NCI-H69 (cell line): Measurements from ENCODE around the gene FAM76A.
A peak's percentile ranks its signal among the peaks of the same experiment; 100 is the strongest.
"Not testable (repeated sequence)": the region's sequence is repeated elsewhere in the genome, so short reads cannot be mapped to it uniquely, and the experiment has no call there.

Source experiments
- DNase-seq: peaks from one replicate; lab custom pipeline; 2025; lab: John Stamatoyannopoulos, UW

The FAM76A gene

DNA sequence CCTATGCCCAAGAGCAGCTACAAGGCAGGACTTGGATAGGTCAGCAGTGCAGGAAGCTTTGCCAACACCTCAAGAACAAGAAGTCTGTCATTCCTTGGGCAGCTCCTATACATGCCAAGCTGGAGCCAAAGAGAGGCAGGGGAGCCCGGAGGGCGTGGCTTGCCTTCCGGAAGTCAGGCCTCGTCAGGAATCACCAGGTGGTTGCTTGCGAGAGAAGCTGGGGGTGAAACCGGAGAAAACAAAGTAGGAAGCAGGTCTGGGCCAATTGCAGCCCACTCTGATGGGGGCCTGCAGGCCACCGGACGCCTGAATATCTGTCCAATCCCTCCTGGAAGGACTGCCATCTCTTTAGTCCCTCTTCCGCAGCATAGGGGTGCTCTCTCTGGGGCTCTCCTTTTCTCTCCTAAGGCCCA, 794 bp upstream of the FAM76A start:
- DNase-seq: peak; percentile 87

DNA sequence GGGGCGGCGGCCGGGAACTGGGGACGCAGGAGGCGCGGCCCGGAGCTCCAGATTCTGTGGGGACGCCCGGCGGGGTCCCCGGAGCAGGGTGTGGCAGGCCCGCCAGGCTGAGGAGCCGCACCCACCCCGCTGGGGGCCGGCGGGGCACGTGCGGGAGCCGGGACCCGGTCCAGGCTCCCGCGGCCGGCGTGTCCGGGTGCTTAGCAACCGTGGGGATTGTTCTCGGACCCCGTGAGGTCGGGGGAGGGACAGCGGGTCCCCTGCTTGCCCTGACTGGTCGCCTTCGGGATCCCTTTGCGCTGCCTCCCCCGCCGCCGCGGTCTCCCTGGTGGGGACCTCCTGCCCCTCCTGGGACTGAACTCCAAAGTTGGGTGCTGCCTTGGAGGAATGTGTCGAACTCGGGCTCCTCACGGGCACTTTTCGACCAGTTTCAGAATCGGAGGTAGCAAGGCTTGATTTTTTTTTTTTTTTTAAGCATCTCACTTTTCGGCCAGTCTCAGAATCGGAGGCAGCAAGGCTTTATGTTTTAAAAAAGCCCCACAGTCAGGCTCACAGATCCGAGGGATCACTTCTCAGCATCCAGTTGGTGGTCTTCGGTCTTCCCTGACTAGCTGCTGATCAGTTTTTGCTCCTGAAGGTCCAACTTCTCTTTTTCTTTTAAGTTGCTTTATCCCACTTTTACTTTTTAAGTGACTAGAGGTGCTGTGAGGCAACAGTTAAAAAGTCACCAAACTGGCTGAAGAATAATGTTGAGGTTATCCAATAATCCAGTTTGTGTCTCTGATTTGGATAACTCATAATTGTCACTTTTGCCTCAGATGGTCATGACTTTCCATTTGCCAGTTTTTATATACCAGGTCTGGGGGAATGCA, 648 bp downstream of the FAM76A start:
- DNase-seq: peak; percentile 72

- DNase-seq: no peak
Observed at GRCh38 chr1:27727126-27727525, 1.4 kb downstream of the FAM76A start.

DNA sequence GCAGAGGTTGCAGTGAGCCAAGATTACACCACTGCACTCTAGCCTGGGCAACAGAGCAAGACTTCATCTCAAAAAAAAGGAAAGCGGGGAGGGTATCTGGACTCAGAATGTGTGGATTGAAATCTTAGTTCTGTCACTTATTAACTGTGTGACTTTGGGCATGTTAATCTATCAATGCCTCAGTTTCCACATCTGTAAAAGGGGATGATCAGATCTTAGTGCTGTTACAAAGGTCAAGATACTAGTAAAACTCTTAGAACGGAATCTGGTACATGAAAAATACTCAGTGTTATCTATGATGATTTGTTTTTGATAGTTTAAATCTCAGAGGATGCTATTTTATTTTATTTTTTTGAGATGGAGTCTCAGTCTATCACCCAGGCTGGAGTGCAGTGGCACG, 10.5 kb downstream of the FAM76A start:
- DNase-seq: no peak

DNA sequence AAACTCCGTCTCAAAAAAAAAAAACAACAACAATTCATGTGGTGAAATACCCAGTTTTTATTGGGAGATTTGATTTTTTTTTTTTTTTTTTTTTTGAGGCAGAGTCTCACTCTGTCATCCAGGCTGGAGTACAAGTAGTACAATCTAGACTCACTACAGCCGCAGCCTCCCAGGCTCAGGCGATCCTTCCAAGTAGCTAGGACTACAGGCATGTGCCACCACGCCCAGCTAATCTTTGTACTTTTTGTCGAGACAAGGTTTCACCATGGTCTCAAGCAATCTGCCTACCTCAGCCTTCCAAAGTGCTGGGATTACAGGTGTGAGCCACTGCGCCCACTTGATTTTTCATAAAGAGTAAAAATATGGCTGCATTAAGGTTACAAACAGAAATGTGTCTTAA, 15.4 kb downstream of the FAM76A start:
- DNase-seq: no peak

DNA sequence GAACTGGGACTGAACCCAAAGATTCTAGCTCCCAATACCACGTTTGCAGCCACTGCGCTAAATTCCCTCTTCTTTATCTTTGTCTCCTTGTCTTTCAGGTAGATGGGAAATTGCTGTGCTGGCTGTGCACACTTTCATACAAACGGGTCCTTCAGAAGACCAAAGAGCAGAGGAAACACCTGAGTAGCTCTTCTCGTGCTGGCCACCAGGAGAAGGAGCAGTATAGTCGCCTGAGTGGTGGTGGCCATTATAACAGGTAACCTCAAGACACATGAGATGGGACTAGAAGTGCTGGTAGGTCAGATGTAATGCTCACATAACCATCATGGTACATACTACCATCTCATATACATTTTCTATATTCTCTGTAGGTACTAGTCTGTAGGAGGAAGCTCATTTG, 18.8 kb downstream of the FAM76A start:
- DNase-seq: no peak

GRCh38 chr1:27745466-27745865, 19.7 kb downstream of the FAM76A start:
- no peak for DNase-seq

DNA sequence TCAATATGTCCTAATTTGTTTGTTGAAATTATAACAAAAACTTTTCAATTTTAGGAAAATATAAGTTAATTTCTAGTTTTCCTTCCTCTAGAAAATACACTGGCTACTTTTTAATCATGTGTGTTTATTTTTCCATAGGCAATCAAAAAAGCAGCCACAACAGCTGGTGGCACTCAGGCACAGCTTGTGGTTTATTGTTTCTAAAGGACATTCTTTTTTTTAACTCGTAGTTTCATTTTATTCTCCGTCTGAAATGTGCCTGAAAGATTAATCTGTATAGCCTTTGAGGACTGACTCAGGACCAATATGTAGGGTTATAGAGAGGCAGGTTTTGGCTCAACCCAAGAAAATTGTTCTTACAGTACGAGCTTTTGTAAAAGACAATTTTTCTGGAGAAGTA, 26.6 kb downstream of the FAM76A start:
- DNase-seq: peak; percentile 23

DNA sequence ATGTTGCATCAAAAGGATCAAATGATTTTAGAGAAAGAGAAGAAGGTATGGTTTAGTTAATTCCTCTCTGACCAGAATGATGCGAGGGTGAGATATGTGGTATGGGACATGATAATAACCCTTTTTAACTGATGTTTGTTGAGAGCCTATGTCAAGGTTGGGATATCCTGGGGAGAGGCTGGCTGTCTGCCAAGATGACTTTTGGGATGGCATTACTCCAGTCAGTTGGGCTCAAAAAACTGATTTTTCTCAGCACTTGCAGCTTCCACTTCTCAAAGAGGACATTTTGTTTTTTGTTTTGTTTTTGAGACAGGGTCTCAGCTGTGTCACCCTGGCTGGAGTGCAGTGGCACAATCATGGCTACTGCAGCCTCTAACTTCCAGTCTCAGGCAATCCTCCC, 29.5 kb downstream of the FAM76A start:
- no peak for DNase-seq

DNA sequence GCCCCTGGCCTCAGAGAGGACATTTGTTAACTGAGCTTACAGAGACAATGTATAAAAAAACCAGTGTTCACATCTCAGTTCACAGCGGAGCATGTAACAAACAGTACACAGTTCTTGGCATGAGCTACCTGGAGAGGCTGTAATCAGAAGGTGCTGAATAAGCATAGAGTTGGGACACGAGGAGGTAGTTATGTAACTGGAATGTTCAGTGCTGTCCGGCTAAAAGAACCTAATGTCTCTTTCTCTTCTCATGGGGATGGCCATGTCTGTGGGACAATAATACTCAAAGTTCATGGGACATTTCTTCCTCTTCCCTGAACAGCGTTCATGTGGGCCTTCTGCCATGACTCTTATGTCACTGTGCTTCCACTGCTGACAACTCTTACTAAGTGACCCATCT, 30.1 kb downstream of the FAM76A start:
- DNase-seq: no peak

DNA sequence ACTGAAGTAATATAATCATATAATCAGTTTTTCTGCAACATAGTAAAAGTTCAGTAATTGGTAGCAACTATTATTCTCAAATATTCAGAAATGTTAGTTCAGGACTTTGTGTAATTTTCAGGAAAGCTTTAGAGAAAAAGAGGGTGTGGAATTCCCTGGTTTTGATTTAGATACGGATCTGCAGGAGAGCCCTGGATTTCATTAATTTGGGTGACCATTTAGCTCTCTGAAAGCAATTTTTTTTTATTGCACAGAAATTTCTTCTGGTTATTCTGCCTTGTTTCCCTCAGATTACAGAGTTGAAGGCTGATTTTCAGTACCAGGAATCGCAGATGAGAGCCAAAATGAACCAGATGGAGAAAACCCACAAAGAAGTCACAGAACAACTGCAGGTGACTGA, 33.5 kb downstream of the FAM76A start:
- DNase-seq: no peak

DNA sequence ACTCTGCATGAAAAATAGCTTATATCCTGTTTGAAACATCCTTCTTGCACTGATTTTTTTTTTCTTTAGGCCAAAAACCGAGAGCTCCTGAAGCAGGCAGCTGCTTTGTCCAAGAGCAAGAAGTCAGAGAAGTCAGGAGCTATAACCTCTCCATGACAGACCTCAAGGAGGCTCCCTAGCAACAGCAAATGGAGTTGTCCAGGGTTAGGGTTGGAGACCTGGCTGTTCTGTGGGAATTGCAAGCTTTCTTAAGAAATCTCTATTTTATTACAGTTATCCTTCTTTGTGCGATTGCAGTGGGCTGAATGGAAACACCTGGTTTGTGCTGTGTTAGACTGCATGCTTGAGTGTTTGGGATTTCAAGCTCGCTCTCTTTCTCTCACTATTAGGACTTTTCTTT, 34.7 kb downstream of the FAM76A start:
- DNase-seq: no peak

- DNase-seq: no peak
Observed at GRCh38 chr1:27762033-27762432, 36.3 kb downstream of the FAM76A start.

DNA sequence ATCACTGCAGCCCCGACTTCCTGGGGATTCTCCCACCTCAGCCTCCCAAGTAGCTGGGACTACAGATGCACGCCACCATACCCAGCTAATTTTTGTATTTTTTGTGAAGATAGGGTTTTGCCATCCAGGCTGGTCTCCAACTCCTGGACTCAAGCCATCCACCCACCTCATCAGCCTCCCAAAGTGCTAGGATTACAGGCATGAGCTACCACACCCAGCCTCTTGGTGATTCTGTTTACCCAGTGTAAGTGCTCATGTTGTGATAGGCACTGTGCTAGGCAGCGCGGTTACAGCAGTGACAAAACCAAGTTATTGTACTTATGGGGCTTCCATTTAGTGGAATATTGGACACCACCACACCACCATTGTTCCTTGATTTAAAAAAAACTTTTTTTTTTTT, 37.6 kb downstream of the FAM76A start:
- peak; percentile 7 for DNase-seq

GRCh38 chr1:27770293-27770830, 44.6 kb downstream of the FAM76A start:
- DNase-seq: no peak

DNA sequence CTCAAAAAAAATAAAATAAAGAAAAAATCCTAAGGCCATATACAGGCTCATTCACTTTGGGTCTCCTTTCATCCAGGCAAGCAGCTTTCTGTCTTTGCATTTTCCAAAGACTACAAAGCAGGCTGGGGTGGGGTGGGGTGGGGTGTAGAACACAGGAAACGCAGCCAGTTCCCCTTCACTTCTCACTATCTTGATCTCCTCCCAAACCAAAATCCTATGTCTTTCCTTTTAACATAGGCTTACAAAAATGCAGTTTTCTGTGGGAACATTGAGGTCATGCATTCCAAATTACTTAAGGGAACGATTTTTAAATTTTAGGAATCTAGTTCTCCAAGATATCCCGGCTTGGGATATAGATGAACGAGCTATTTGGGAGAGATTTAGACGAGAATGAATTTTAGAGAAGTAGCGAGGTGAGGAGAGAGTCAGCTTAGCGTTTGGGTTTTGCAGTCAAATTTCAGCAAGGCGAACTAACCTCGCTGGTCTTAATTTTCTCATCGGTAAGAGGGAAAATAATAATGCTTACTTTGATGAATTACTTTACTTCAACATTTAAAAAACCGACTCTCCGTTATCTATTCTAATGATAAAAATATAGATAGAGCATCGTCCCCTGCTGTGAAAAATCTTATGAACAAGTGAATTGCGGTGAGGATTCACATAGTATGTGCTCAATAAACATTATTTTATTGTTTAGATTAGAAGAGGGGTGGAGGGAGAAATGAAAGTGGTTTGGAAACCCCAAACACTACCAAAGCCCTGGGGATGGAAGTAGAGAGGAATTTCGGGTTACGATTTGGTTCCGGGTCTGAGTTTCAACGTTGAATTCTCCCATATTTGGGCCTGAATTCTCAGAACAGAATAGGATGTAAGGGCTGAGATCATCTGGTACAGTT, 46.5 kb downstream of the FAM76A start:
- DNase-seq: peak; percentile 1

GRCh38 chr1:27772932-27773825, 47.4 kb downstream of the FAM76A start, which contains the start of gene STX12:
Gene STX12, plus strand, starts transcription at chr1:27773219. Its CDS starts 89 bp downstream, at chr1:27773308.
- peak; percentile 97 for DNase-seq

DNA sequence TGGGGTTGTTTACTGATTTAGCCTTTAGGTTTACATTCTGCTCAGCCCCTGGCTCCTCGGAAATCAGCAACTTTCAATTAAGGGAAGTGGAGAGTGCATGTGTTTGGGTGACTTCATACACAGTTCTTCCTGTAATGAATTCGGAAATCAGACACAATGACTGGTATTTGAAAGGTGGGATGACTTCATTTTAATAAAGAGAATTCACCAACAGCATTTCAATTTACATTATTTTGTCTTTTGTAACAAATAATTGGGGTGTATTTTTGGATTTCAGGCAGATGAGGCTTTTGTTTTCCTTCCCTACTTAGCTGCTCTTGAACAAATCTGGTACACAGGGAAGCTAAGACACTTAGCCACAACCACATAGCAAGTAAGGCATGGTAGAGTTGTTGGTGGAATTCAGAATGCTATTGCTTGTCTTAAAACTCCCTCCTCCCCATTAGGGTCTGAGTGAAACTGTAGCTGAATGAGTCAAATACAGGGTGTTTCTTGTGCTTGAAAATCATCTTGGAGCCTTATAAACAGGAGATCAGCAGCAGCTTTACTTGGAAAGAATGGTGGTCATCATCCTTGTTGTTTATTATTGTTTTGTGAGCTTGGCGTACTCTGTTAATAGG, 48.2 kb downstream of the FAM76A start:
- DNase-seq: no peak

GRCh38 chr1:27774654-27775053, 48.9 kb downstream of the FAM76A start:
- DNase-seq: no peak

DNA sequence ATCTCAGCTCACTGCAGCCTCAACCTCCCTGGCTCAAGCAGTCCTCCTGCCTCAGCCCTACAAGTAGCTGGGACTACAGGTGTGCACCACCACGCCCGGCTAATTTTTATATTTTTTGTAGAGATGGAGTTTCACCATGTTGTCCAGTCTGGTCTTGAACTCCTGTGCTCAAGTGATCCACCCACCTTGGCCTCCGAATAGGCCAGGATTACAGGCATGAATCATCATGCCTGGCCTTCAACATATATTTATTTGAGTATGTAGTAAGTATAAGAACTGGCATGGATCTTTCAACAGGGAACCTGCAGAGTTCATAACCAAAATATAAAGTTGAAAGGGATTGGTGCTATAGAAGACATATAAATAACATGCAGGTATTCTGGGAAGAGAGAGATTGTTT, 49.6 kb downstream of the FAM76A start:
- DNase-seq: not testable (repeated sequence)

GRCh38 chr1:27776276-27776675, 50.5 kb downstream of the FAM76A start:
- not testable (repeated sequence) for DNase-seq
